Lung (tissue), 12 donors: ENCODE data around the gene DOCK2. TPM values are rescaled to one million over a fixed set of nuclear protein-coding genes. Genes with fewer than 3 reads are reported as not detected.

ENCODE experiments used
- ATAC-seq: fragments of 200-7000 bp; cut with Tn5 transposase; one replicate; pipeline ENCODE4 v1.9.1; 2020; ENCODE audit warnings: moderate number of reproducible peaks; ENCODE audit not compliant: insufficient read depth, low FRiP score
- DNase-seq, 3 donors: peaks; one replicate each; pipeline ENCODE4 v3.0.0-alpha.2; 2013 to 2017
- H3K27ac ChIP-seq, 2 donors: one replicate each; pipeline ENCODE4 v1.5.1; 2013; ENCODE audit warnings: mild to moderate bottlenecking in 2 of 2, moderate library complexity in 2 of 2, control low read depth in 1 of 2, inconsistent platforms in 1 of 2, low read depth in 1 of 2, low read length in 1 of 2
- H3K27me3 ChIP-seq, 3 donors: one replicate each; pipeline ENCODE4 v1.5.1; 2013; ENCODE audit warnings: low read length in 2 of 3; ENCODE audit not compliant: control insufficient read depth in 3 of 3, insufficient read depth in 3 of 3
- H3K36me3 ChIP-seq, 4 donors: one replicate each; pipeline ENCODE4 v1.5.1; 2013; ENCODE audit warnings: low read length in 4 of 4, mild to moderate bottlenecking in 1 of 4, moderate library complexity in 1 of 4; ENCODE audit not compliant: control insufficient read depth in 4 of 4, insufficient read depth in 4 of 4
- H3K4me1 ChIP-seq, 5 donors: one replicate each; pipeline ENCODE4 v1.5.1; 2013; ENCODE audit warnings: low read length in 5 of 5, mild to moderate bottlenecking in 2 of 5, moderate library complexity in 1 of 5; ENCODE audit not compliant: control insufficient read depth in 5 of 5, insufficient read depth in 5 of 5
- H3K4me3 ChIP-seq: one replicate; pipeline ENCODE4 v1.5.1; 2013; ENCODE audit warnings: mild to moderate bottlenecking, control low read depth, moderate library complexity
- H3K9ac ChIP-seq, 2 donors: one replicate each; pipeline ENCODE4 v1.5.1; 2013; ENCODE audit warnings: low read length in 2 of 2, control low read depth in 1 of 2; ENCODE audit not compliant: insufficient read depth in 1 of 2
- H3K9me3 ChIP-seq, 4 donors: one replicate each; pipeline ENCODE4 v1.5.1; 2013; ENCODE audit warnings: low read length in 3 of 4, mild to moderate bottlenecking in 1 of 4, moderate library complexity in 1 of 4; ENCODE audit not compliant: control insufficient read depth in 4 of 4, insufficient read depth in 3 of 4
- WGBS, 2 donors: extraction: QIAGEN DNeasy Blood & Tissue Kit; methylation state at CpG; one replicate each; pipeline ENCODE4 v1.1.7; 2013; 5-methylcytosine and 5-hydroxymethylcytosine counted together
- polyA plus RNA-seq, 2 donors: library from polyadenylated mRNA; stranded (reverse); fragments of 200-250 nt; gene quantifications; one replicate each; pipeline ENCODE4 v1.2.1, GENCODE V29; 2013
- total RNA-seq, 2 donors: library from RNA; depleted of rRNA in 1 of 2; stranded (reverse); fragments of >200 nt in 1 of 2; gene quantifications; one replicate each; pipeline ENCODE4 v1.2.1, GENCODE V29; 2014 to 2021
- TF ChIP-seq, protein P1 (sequence below): IDR thresholded peaks from 2 replicates; pipeline ENCODE4 v1.5.1; 2012; ENCODE audit warnings: mild to moderate bottlenecking; ENCODE audit errors: control extremely low read depth, extremely low read depth
- donor health status: control.
- donor health status: control.
- donor health status: Bipolar disorder and iron deficiency.
- donor health status: healthy.
- donor health status: DM: yes; HTN: yes; CAD: no.

The DOCK2 gene
- total and polyA plus RNA-seq, 4 donors, result 9.6 to 66.6 (median 43.4) TPM

DNA sequence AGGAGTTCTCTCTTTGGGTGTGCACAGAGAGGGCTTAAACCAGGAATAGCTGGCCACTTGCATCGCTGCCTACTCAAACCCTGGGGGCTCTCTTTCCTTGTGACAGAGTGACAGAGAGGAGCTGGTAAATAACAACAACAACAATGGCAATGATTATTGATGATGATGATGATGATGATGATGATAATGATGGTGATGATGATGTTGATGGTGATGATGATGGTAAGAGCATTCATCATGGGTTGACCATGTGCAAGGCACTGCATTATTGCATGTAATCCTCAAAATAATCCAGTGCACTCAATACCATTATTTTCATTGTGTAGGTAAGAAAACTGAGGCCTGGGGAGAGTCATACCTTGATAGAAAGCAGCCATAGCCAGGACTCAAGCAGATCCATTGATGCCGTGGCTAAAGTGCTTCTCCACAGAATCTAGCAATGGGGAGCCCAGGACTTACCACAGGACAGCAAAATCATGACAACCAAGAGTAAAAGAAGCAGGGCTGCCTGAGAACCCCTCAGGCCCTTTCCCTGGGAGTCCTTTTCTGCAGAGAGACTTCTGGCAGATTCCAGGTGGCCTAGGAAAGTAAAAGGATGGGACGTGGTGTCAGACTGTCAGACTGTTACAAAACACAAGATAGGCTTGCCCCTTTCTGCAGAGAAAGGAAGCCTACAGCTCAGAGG lies 473.5 kb downstream of the DOCK2 start:
- H3K9ac ChIP-seq, result no peak overlapping the region
- no peaks in the 10 kb centered on the region for H3K4me1 ChIP-seq
- H3K27ac ChIP-seq, result no peak overlapping the region
- H3K9me3 ChIP-seq, result peaks cover 0 to 2% (median 0%) of the 10 kb centered on the region in 4 donors
- no peaks in the 10 kb centered on the region for H3K36me3 ChIP-seq
- 73 to 75% methylated on average over 3 of the region's 3 CpGs for WGBS, 2 donors
- H3K27me3 ChIP-seq, result peaks cover 0 to 2% (median 0%) of the 10 kb centered on the region in 3 donors
- TF ChIP-seq, protein P1, sequence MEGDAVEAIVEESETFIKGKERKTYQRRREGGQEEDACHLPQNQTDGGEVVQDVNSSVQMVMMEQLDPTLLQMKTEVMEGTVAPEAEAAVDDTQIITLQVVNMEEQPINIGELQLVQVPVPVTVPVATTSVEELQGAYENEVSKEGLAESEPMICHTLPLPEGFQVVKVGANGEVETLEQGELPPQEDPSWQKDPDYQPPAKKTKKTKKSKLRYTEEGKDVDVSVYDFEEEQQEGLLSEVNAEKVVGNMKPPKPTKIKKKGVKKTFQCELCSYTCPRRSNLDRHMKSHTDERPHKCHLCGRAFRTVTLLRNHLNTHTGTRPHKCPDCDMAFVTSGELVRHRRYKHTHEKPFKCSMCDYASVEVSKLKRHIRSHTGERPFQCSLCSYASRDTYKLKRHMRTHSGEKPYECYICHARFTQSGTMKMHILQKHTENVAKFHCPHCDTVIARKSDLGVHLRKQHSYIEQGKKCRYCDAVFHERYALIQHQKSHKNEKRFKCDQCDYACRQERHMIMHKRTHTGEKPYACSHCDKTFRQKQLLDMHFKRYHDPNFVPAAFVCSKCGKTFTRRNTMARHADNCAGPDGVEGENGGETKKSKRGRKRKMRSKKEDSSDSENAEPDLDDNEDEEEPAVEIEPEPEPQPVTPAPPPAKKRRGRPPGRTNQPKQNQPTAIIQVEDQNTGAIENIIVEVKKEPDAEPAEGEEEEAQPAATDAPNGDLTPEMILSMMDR, result no peak
- no peak for ATAC-seq
- no peak overlapping the region for H3K4me3 ChIP-seq
- no peak for DNase-seq

- Histone ChIP-seq H3K27ac (no peak overlapping the region), H3K9me3 (peaks cover 0 to 2% (median 0%) of the 10 kb centered on the region in 4 donors), H3K36me3 (no peaks in the 10 kb centered on the region), H3K4me1 (no peaks in the 10 kb centered on the region), H3K9ac (no peak overlapping the region), H3K27me3 (peaks cover 0 to 2% (median 0%) of the 10 kb centered on the region in 3 donors), H3K4me3 (no peak overlapping the region)
- 44 to 62% methylated on average over 7 to 8 of the region's 8 CpGs for WGBS, 2 donors
- TF ChIP-seq, protein P1, result no peak
- DNase-seq (no peak), ATAC-seq (no peak)
Observed at GRCh38 chr5:170111088-170111785, 474.2 kb downstream of the DOCK2 start.

DNA sequence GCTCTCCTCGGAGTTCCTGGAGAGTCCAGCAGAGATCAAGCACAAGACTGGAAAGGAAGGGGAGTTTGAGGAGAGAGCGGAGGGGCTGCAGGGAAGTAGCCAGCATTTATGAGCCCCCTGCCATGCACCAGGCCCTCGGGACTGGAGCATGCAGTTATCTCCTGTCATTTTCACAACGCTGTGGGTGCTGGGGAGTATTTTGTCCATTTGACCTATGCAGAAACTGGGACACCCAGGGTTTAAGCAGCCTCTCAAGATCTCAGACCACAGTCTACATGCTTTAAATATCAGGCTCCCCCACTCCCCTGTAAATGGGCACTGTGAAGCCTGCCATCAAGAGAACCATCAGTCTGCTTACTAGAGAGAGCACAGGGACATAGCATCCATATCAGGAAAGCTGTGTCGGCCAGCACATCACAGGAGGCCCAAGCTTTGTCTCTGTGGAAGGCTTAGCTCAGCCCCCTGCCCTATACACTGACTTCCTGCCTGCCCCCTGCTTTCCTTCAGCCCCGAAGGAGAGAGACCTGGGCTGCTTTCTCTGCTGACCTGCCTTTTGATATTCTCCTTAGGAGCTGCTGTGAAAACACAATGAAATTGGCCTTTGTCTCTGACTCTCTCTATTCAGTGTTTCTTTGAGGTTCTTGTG lies 475.9 kb downstream of the DOCK2 start:
- H3K4me3 ChIP-seq, result no peak overlapping the region
- H3K4me1 ChIP-seq, result no peaks in the 10 kb centered on the region
- no peak overlapping the region for H3K9ac ChIP-seq
- H3K27me3 ChIP-seq, result no peaks in the 10 kb centered on the region
- TF ChIP-seq, protein P1, result no peak
- WGBS, 2 donors, result 55 to 76% methylated on average over 6 of the region's 6 CpGs
- DNase-seq (no peak), ATAC-seq (no peak)
- H3K9me3 ChIP-seq, result peaks cover 0 to 2% (median 0%) of the 10 kb centered on the region in 4 donors
- H3K36me3 ChIP-seq, result no peaks in the 10 kb centered on the region
- no peak overlapping the region for H3K27ac ChIP-seq
